HFF-Myc (cell line): Measurements from ENCODE around the gene DPRX.

ENCODE experiments used
- DNase-seq: peaks from one replicate; pipeline ENCODE4 v3.0.0-alpha.2; 2011; ENCODE audit warnings: low read depth; ENCODE audit errors: extremely low read depth
- H3K4me3 ChIP-seq: replicated peaks from 2 replicates; pipeline ENCODE4 v1.5.1; 2011; ENCODE audit warnings: low read depth, mild to moderate bottlenecking, control low read depth, low read length
- TF ChIP-seq, protein P1 (sequence below): IDR thresholded peaks from 2 replicates; pipeline ENCODE4 v1.5.1; 2012; ENCODE audit warnings: mild to moderate bottlenecking, low read depth, low read length, control low read depth; ENCODE audit errors: missing control alignments

The DPRX gene

DNA sequence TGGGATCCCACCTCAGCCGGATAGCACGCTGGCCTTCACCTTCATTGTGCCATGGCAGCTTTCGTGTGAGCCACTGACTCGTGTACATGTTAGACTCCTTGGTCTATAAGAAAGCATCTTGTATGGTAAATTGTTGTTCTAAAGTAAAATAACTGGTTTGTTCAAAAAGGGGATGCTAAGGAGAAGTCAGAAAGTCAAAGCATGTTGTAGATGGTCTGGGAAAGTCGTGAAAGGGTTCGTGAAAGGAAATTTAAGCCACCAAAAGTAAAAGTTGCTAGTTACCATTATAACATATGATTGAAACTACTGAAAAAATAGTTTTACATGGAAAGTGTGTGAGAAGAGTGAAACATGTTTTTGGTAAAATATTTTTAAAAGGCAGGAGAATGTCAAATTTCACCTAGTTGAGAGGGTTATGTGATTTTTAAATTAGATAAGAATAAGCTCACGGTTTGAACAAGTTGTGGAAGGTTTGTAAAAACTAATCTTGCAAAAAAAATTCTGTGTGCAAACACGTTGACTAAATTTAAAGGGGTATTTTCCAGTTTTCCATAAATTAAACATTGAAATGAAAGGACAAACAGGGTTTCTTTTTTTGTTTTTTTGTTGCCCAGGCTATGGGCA, 23.4 kb downstream of the DPRX start:
- no peak for DNase-seq
- no peak overlapping the region for H3K4me3 ChIP-seq
- TF ChIP-seq, protein P1, sequence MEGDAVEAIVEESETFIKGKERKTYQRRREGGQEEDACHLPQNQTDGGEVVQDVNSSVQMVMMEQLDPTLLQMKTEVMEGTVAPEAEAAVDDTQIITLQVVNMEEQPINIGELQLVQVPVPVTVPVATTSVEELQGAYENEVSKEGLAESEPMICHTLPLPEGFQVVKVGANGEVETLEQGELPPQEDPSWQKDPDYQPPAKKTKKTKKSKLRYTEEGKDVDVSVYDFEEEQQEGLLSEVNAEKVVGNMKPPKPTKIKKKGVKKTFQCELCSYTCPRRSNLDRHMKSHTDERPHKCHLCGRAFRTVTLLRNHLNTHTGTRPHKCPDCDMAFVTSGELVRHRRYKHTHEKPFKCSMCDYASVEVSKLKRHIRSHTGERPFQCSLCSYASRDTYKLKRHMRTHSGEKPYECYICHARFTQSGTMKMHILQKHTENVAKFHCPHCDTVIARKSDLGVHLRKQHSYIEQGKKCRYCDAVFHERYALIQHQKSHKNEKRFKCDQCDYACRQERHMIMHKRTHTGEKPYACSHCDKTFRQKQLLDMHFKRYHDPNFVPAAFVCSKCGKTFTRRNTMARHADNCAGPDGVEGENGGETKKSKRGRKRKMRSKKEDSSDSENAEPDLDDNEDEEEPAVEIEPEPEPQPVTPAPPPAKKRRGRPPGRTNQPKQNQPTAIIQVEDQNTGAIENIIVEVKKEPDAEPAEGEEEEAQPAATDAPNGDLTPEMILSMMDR: no peak

DNA sequence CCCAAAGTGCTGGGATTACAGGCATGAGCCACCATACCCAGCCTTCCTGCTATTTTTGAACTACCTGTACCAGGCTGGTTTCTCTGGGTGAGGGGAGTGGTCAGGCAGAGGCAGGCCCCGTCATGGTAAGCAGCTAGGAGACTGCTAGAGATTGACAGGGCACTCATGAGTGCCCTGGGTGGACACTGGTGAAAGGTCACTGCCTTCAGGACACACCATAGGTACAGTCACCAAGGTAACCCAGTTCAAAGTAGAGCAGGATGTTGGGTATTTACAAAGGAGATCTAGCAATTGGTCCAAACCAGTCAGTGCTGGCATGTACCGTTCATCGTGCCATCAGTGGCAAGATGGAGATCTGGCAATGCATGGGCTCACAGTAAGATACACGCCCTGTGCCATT, 25.5 kb downstream of the DPRX start:
- DNase-seq: no peak
- H3K4me3 ChIP-seq: no peak overlapping the region
- TF ChIP-seq, protein P1: no peak

DNA sequence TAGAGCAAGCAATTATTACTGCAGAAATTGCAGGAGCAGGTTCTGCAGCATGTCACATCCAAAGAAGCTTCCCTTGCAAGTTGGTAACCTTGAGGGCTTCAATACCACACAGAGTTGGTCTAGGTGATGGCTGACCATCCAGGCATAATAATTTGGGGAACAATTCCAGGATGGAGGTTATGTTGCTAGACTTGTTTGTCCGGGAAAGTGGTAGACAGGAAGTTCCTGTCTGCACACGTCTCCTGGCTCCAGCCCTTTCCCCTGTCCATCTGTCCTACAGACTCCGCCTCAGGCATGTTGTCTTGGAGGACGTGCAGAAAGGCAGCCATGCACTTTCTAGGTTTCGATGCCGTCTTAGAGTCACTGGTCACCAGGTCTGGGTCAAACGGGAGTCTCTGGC, 26.0 kb downstream of the DPRX start:
- TF ChIP-seq, protein P1: no peak
- DNase-seq: no peak
- no peak overlapping the region for H3K4me3 ChIP-seq

DNA sequence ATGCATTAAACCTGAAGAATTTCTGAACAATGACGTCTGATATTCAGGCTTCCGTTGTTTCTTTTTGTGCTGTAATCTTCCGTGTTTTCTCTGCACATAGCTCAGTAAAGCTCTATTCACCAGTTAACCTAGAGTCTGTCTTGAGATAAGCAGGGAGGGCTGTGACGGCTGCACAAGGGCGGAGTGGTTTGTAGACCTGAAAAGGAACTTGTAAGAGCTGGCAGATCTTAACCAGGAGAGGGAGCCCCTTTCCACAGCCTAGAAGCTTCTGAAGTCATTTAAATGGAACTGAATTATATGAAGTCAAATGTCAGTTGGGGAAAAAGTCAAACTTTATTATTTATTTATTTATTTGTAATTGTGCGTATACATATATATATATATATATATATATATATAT, 27.5 kb downstream of the DPRX start:
- TF ChIP-seq, protein P1: no peak
- no peak for DNase-seq
- H3K4me3 ChIP-seq: no peak overlapping the region

GRCh38 chr19:53660584-53660983, 28.8 kb downstream of the DPRX start:
- TF ChIP-seq, protein P1: no peak
- no peak for DNase-seq
- H3K4me3 ChIP-seq: no peak overlapping the region

DNA sequence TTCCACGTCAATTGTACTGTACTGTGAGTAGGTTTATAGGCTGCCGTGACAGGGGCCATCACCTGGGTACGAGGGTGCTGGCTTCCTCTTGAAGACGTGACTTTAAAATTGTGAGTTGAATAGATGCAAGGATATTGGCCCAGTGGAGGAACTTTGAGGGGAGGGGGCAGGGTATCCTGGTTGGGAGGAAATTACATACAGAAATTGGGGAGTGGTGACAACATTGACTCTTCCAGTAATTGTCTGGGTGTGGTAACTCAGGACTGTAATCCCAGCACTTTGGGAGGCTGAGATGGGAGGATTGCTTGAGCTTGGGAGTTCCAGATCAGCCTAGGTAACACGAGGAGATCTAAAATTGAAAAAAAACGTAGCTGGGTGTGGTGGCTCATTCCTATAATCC, 30.4 kb downstream of the DPRX start:
- DNase-seq: no peak
- TF ChIP-seq, protein P1: no peak
- H3K4me3 ChIP-seq: no peak overlapping the region

DNA sequence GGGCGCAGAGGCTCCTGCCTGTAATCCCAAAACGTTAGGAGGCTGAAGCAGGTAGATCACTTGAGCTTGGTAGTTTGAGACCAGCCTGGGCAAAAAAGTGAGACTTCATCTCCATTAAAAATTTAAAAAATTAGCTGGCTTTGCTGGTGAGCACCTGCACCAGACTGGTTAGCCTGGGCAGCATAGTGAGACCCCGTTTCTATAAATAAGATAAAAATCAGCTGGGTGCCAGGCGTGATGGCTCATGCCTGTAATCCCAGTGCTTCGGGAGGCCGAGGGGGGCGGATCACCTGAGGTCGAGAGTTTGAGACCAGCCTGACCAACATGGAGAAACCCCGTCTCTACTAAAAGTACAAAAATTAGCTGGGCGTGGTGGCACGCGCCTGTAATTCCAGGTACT, 32.4 kb downstream of the DPRX start:
- DNase-seq: no peak
- H3K4me3 ChIP-seq: no peak overlapping the region
- TF ChIP-seq, protein P1: no peak
